Pancreas (tissue), 10 donors: Measurements from ENCODE around the gene LRATD1. TPM values are rescaled to one million over a fixed set of nuclear protein-coding genes. Genes with fewer than 3 reads are reported as not detected.

Experiments used
- ATAC-seq, 4 donors: fragments of 200-7000 bp; cut with Tn5 transposase; one replicate each; pipeline versions ENCODE4 v1.8.0 to v1.9.1; 2020; ENCODE audit warnings: mild to moderate bottlenecking in 4 of 4, moderate library complexity in 4 of 4
- DNase-seq, 6 donors: peaks; one replicate each; pipeline ENCODE4 v3.0.0-alpha.2; 2020
- FAIRE-seq: peaks from 2 replicates; lab custom pipeline; 2012; peaks lifted over from hg19 to GRCh38; lab: Jason Lieb, UNC
- H3K27ac ChIP-seq, 4 donors: fragments of 200-600 bp; sonication (generic); 1 replicate in 3 of 4; 2 replicates in 1 of 4; pipeline versions ENCODE4 v1.5.0 to v1.8.0; 2020
- H3K27me3 ChIP-seq, 4 donors: fragments of 200-600 bp; one replicate each; pipeline ENCODE4 v1.8.0; 2021
- H3K36me3 ChIP-seq, 3 donors: fragments of 200-600 bp; sonication (generic) in 1 of 3; one replicate each; pipeline versions ENCODE4 v1.5.0 to v1.8.0; 2020 to 2021
- H3K4me1 ChIP-seq, 3 donors: fragments of 200-600 bp; one replicate each; pipeline ENCODE4 v1.8.0; 2021
- H3K4me3 ChIP-seq, 4 donors: fragments of 200-600 bp; sonication (generic) in 2 of 4; one replicate each; pipeline versions ENCODE4 v1.5.0 to v1.8.0; 2020 to 2021
- H3K9me3 ChIP-seq, 4 donors: fragments of 200-600 bp; one replicate each; pipeline ENCODE4 v1.8.0; 2021
- CTCF ChIP-seq, 4 donors: fragments of 200-600 bp; sonication (generic) in 3 of 4; IDR thresholded peaks; one replicate each; pipeline versions ENCODE4 v1.5.0 to v1.8.0; 2021; ENCODE audit warnings: antibody characterized with exemption in 4 of 4
- WGBS, 2 donors: extraction: QIAGEN DNeasy Blood & Tissue Kit; methylation state at CpG; one replicate each; pipeline ENCODE4 v1.1.7; 2013; 5-methylcytosine and 5-hydroxymethylcytosine counted together
- intact Hi-C, 3 donors: fragments of 100-400 bp; cut with DNase I; formaldehyde crosslinking; loops; one replicate each; pipeline versions ENCODE4 v1.11.1 to v1.14.2; 2022
- polyA plus RNA-seq, 2 donors: library from polyadenylated mRNA; stranded (reverse); fragments of 200-250 nt; gene quantifications; one replicate each; pipeline ENCODE4 v1.2.3, GENCODE V29; 2013
- total RNA-seq, 6 donors: library from RNA; stranded (reverse); fragmentation: NEBNext Ultra II Directional in 4 of 6; extraction: Animal tissue kit (Norgen Biotek cat#: 25700) in 4 of 6; gene quantifications; one replicate each; pipeline versions ENCODE4 v1.2.1 to v1.2.4, GENCODE V29; 2021 to 2023
- donor health status: healthy with polysubstance abuse.
- donor health status: DM: no; HTN: no; CAD: no; lungs with moderate emphysema.
- donor health status: DM: no; HTN: no; CAD: no.
- donor health status: control.
- donor health status: control.
- donor health status: Bipolar disorder and iron deficiency.
- donor health status: DM: yes; HTN: yes; CAD: no.
- donor health status: DM: no; HTN: no; CAD: no.
- donor health status: DM: no; HTN: no; CAD: no.
- donor health status: DM: yes; HTN: yes; CAD: no.

The LRATD1 gene
- total and polyA plus RNA-seq, 8 donors: 3.0 to 7.9 (median 4.5) TPM

- no peak for ATAC-seq
- Histone ChIP-seq H3K27ac (no peak overlapping the region), H3K4me3 (no peak overlapping the region), H3K27me3 (no peaks in the 10 kb centered on the region), H3K4me1 (no peaks in the 10 kb centered on the region), H3K9me3 (no peaks in the 10 kb centered on the region), H3K36me3 (no peaks in the 10 kb centered on the region)
- 47 to 51% methylated on average over 1 of the region's 1 CpG for WGBS, 2 donors
- no peak for FAIRE-seq
- intact Hi-C loops: no loop called here
- TF ChIP-seq CTCF (IDR thresholded peaks at IDR 0.05): no peak
- no peak for DNase-seq
These were observed 44.5 kb downstream of the LRATD1 start for GRCh38 chr2:14677039-14677438.

DNA sequence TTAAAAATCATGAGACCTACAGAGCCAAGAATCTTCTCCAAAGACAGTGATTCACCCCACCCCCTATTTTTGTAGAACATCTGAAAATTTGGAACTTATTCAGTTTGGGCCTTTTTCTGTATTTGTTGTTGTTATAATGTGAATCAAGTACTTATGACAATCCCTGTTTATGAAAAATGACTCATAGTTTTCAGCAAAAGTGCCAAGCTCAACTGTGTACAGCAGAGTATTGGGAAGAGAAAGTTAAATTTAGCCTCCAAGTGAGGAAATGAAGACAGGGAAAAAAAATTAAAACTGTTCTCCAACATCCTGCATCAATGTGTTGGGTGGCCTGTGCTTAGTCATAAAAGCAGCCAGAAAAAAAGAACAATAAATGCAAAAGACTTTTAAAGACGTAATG is 46.2 kb downstream of the LRATD1 start:
- no peak overlapping the region for H3K4me3 ChIP-seq
- intact Hi-C loops: no loop called here
- H3K27ac ChIP-seq: no peak overlapping the region
- peak in 1 of 4 donors; percentile 12 for ATAC-seq
- H3K36me3 ChIP-seq: no peaks in the 10 kb centered on the region
- no peaks in the 10 kb centered on the region for H3K9me3 ChIP-seq
- no peaks in the 10 kb centered on the region for H3K27me3 ChIP-seq
- no peak for DNase-seq
- H3K4me1 ChIP-seq: no peaks in the 10 kb centered on the region
- 75 to 87% methylated on average over 1 of the region's 1 CpG for WGBS, 2 donors
- no peak for TF ChIP-seq CTCF (IDR thresholded peaks at IDR 0.05)
- no peak for FAIRE-seq

GRCh38 chr2:14681608-14682007 is 49.1 kb downstream of the LRATD1 start:
- Histone ChIP-seq H3K4me1 (no peaks in the 10 kb centered on the region), H3K4me3 (no peak overlapping the region), H3K27me3 (no peaks in the 10 kb centered on the region), H3K9me3 (no peaks in the 10 kb centered on the region), H3K36me3 (no peaks in the 10 kb centered on the region), H3K27ac (no peak overlapping the region)
- FAIRE-seq (no peak), DNase-seq (no peak), ATAC-seq (no peak)
- intact Hi-C loops: no loop called here
- 64 to 79% methylated on average over 3 of the region's 3 CpGs for WGBS, 2 donors
- no peak for TF ChIP-seq CTCF (IDR thresholded peaks at IDR 0.05)
